Kidney epithelial cell (primary cell): Measurements from ENCODE around the gene ZNF511. TPM values are rescaled to one million over a fixed set of nuclear protein-coding genes. Genes with fewer than 3 reads are reported as not detected.

Experiments used
- DNase-seq: peaks from one replicate; pipeline ENCODE4 v3.0.0-alpha.2; 2010; ENCODE audit warnings: low read depth
- H3K27me3 ChIP-seq: 2 replicates; pipeline ENCODE4 v1.6.0; 2011; ENCODE audit warnings: low read length; ENCODE audit not compliant: control insufficient read depth, insufficient read depth
- H3K36me3 ChIP-seq: 2 replicates; pipeline ENCODE4 v1.5.1; 2011; ENCODE audit warnings: low read length; ENCODE audit not compliant: control insufficient read depth, insufficient read depth
- H3K4me3 ChIP-seq: 2 replicates; pipeline ENCODE4 v1.5.1; 2011; ENCODE audit warnings: low read depth, mild to moderate bottlenecking, control low read depth, low read length
- CTCF ChIP-seq: IDR thresholded peaks from 2 replicates; pipeline ENCODE4 v1.5.1; 2011; ENCODE audit warnings: mild to moderate bottlenecking, moderate library complexity, low read length, control low read depth, inconsistent platforms; ENCODE audit not compliant: insufficient read depth, poor library complexity, severe bottlenecking
- total RNA-seq: library from RNA; depleted of rRNA; stranded (reverse); fragments of >200 nt; gene quantifications from 2 replicates; pipeline ENCODE4 v1.2.3, GENCODE V29; 2015

The ZNF511 gene
- total RNA-seq, 1 donor from 2014 or later = 20.3 TPM

GRCh38 chr10:133357285-133358161 is 48.8 kb downstream of the ZNF511 start, which contains the start of gene FUOM:
FUOM (minus strand) TSS chr10:133358019; CDS start chr10:133358007, 12 bp downstream.
- no peaks in the 10 kb centered on the region for H3K36me3 ChIP-seq
- peak within 1 kb of the TSS; percentile 62 for H3K4me3 ChIP-seq
- no peak for TF ChIP-seq CTCF
- H3K27me3 ChIP-seq = no peaks in the 10 kb centered on the region
- no peak for DNase-seq

DNA sequence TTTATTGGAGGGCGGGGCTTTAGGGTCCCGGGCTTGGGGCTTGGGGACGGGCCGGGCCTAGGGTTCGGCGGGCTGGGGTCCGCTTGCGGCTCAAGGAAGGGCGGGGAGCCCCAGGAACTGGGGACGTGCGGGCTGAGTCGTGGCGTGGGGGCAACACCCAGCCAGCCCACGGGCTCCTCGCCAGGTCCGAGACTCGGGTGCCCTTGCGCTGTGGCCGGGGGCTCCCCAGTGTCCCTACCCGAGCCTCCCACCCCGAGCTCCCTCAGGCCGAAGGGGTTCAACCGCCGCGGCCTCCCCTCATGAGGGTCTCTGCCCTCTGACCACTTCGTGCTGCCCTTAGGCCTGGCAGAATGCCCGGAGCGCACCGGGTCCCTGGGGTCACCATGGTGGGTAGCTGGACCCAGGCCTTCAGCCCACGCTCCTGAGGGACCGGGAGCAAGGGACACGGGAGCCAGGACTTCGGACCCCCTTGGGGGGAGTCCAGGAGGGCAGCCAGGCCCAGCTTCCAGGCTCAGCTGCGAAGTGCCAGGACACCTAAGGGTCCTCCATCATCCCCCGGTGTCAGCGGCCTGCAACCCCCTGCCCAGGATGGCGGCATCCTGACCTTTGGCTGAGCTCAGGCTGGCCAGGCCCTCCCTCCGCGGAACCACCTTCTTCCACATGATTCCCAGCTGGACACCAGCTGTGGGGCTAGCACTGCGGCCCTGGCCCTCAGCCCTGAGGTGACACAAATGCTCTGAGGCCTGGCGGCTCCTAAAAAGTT is 49.6 kb downstream of the ZNF511 start:
- Histone ChIP-seq H3K36me3 (no peaks in the 10 kb centered on the region), H3K27me3 (no peaks in the 10 kb centered on the region), H3K4me3 (no peak overlapping the region)
- DNase-seq = no peak
- TF ChIP-seq CTCF = no peak

GRCh38 chr10:133358925-133359310 is 50.2 kb downstream of the ZNF511 start:
- TF ChIP-seq CTCF = no peak
- Histone ChIP-seq H3K36me3 (no peaks in the 10 kb centered on the region), H3K4me3 (no peak overlapping the region), H3K27me3 (no peaks in the 10 kb centered on the region)
- DNase-seq = no peak

GRCh38 chr10:133359554-133359971 is 50.8 kb downstream of the ZNF511 start:
- Histone ChIP-seq H3K36me3 (no peaks in the 10 kb centered on the region), H3K4me3 (no peak overlapping the region), H3K27me3 (no peaks in the 10 kb centered on the region)
- DNase-seq = no peak
- TF ChIP-seq CTCF = no peak

- Histone ChIP-seq H3K4me3 (no peak overlapping the region), H3K27me3 (no peaks in the 10 kb centered on the region), H3K36me3 (no peaks in the 10 kb centered on the region)
- no peak for TF ChIP-seq CTCF
- DNase-seq = no peak
These were observed 51.4 kb downstream of the ZNF511 start for GRCh38 chr10:133359972-133360610.
